Naive thymus-derived CD4-positive, alpha-beta T cell (primary cell): Measurements from ENCODE around the gene PLS3. TPM values are rescaled to one million over a fixed set of nuclear protein-coding genes. Genes with fewer than 3 reads are reported as not detected.
"Not testable (repeated sequence)": the region's sequence is repeated elsewhere in the genome, so short reads cannot be mapped to it uniquely, and the experiment has no call there.

ENCODE experiments used
- ATAC-seq: fragments of 150-1000 bp; cut with Tn5 transposase; 2 replicates; pipeline ENCODE4 v1.10.0; 2021; ENCODE audit warnings: mild to moderate bottlenecking, moderate library complexity
- CTCF ChIA-PET: fragments of 350-600 bp; sonication (Branson Sonifier 250); formaldehyde crosslinking; loops from one replicate; lab custom pipeline; 2021; ENCODE audit warnings: antibody characterized with exemption; lab: Charles Lee
- POLR2A ChIA-PET: fragments of 350-600 bp; sonication (Branson Sonifier 250); formaldehyde crosslinking; loops from one replicate; lab custom pipeline; 2021; ENCODE audit warnings: antibody characterized with exemption, inconsistent platforms; lab: Charles Lee
- DNase-seq, 9 donors: peaks; one replicate each; pipeline versions ENCODE4 v3.0.0 to v3.0.0-alpha.2; 2020 to 2022; ENCODE audit warnings: mixed read lengths in 1 of 9
- H3K27ac ChIP-seq: one replicate; pipeline ENCODE4 v1.7.0; 2013; ENCODE audit warnings: mild to moderate bottlenecking, low read depth, low read length, moderate library complexity
- H3K27me3 ChIP-seq, 2 donors: one replicate each; pipeline ENCODE4 v1.7.0; 2013; ENCODE audit warnings: low read length in 2 of 2, mild to moderate bottlenecking in 2 of 2, moderate library complexity in 2 of 2; ENCODE audit not compliant: control insufficient read depth in 2 of 2, insufficient read depth in 2 of 2
- H3K36me3 ChIP-seq, 3 experiments: 1 replicate in 2 of 3; 2 replicates in 1 of 3; pipeline ENCODE4 v1.7.0; 2013; ENCODE audit warnings: low read length in 3 of 3, mild to moderate bottlenecking in 3 of 3, moderate library complexity in 1 of 3; ENCODE audit not compliant: insufficient read depth in 3 of 3, control insufficient read depth in 2 of 3
- H3K4me1 ChIP-seq, 2 donors: one replicate each; pipeline ENCODE4 v1.7.0; 2013; ENCODE audit warnings: low read length in 2 of 2, mild to moderate bottlenecking in 2 of 2, moderate library complexity in 1 of 2; ENCODE audit not compliant: control insufficient read depth in 2 of 2, insufficient read depth in 2 of 2
- H3K4me3 ChIP-seq: 2 replicates; pipeline ENCODE4 v1.7.0; 2013; ENCODE audit warnings: mild to moderate bottlenecking, low read length
- H3K9me3 ChIP-seq, 3 experiments: 1 replicate in 2 of 3; 2 replicates in 1 of 3; pipeline ENCODE4 v1.7.0; 2013; ENCODE audit warnings: low read length in 3 of 3; ENCODE audit not compliant: control insufficient read depth in 2 of 3
- H3K27ac Mint-ChIP-seq, 9 donors: one replicate each; pipeline ENCODE4 v1.8.0; 2020 to 2022; ENCODE audit warnings: mixed read lengths in 9 of 9, mild to moderate bottlenecking in 8 of 9, moderate library complexity in 5 of 9, inconsistent platforms in 2 of 9
- H3K27me3 Mint-ChIP-seq, 5 donors: one replicate each; pipeline ENCODE4 v1.8.0; 2021 to 2022; ENCODE audit warnings: mixed read lengths in 5 of 5, mild to moderate bottlenecking in 1 of 5
- H3K36me3 Mint-ChIP-seq, 5 donors: one replicate each; pipeline ENCODE4 v1.8.0; 2020 to 2022; ENCODE audit warnings: mixed read lengths in 5 of 5, mild to moderate bottlenecking in 3 of 5, inconsistent platforms in 1 of 5
- H3K4me1 Mint-ChIP-seq, 7 donors: one replicate each; pipeline ENCODE4 v1.8.0; 2020 to 2022; ENCODE audit warnings: mixed read lengths in 7 of 7, mild to moderate bottlenecking in 3 of 7, inconsistent platforms in 1 of 7
- H3K4me3 Mint-ChIP-seq, 10 donors: one replicate each; pipeline ENCODE4 v1.8.0; 2020 to 2022; ENCODE audit warnings: mild to moderate bottlenecking in 10 of 10, mixed read lengths in 10 of 10, moderate library complexity in 6 of 10, inconsistent platforms in 2 of 10
- H3K9me3 Mint-ChIP-seq, 11 donors: one replicate each; pipeline ENCODE4 v1.8.0; 2020 to 2022; ENCODE audit warnings: mixed read lengths in 11 of 11, mild to moderate bottlenecking in 4 of 11, inconsistent platforms in 1 of 11, moderate library complexity in 1 of 11
- intact Hi-C, 2 donors: fragments of 100-400 bp; cut with micrococcal nuclease; formaldehyde crosslinking; loops; one replicate each; pipeline ENCODE4 v1.15.1; 2023
- polyA plus RNA-seq, 2 donors: library from polyadenylated mRNA; unstranded; fragments of 300-500 nt; fragmentation: Illumina TruSeq; gene quantifications; one replicate each; pipeline ENCODE4 v1.2.3, GENCODE V29; 2021
- total RNA-seq, 6 experiments: library from RNA in 5 of 6; stranded (reverse) in 5 of 6; gene quantifications; 1 replicate in 5 of 6; 2 replicates in 1 of 6; pipeline ENCODE4 v1.2.3 and lab custom pipeline; 2021 to 2026

PLS3 gene
- total and polyA plus RNA-seq, 7 experiments from 2014 or later, result 0.16 to 2.4 (median 0.27) TPM; not detected in 4

- no peaks in the 10 kb centered on the region for H3K27me3 Mint-ChIP-seq
- CTCF ChIA-PET, result no interaction called here
These were observed 27.5 kb upstream of the PLS3 start for GRCh38 chrX:115533485-115533884.

GRCh38 chrX:115534383-115534782, 26.6 kb upstream of the PLS3 start:
- Histone ChIP-seq H3K4me3 (no peak overlapping the region), H3K27ac (no peak overlapping the region), H3K36me3 (no peaks in the 10 kb centered on the region), H3K4me1 (no peaks in the 10 kb centered on the region), H3K9me3 (no peaks in the 10 kb centered on the region), H3K27me3 (no peaks in the 10 kb centered on the region)
- ChIA-PET CTCF (no interaction called here), POLR2A (no interaction called here)
- H3K36me3 Mint-ChIP-seq, result no peaks in the 10 kb centered on the region
- no peak for DNase-seq
- intact Hi-C loops, result no loop called here
- no peaks in the 10 kb centered on the region for H3K27me3 Mint-ChIP-seq
- H3K27ac Mint-ChIP-seq, result no peak overlapping the region
- H3K9me3 Mint-ChIP-seq, result no peaks in the 10 kb centered on the region
- H3K4me1 Mint-ChIP-seq, result no peaks in the 10 kb centered on the region
- H3K4me3 Mint-ChIP-seq, result no peak overlapping the region
- no peak for ATAC-seq

More at GRCh38 chrX:115533485-115533884, 27.5 kb upstream of the PLS3 start:
- Mint-ChIP-seq H3K36me3 (no peaks in the 10 kb centered on the region), H3K9me3 (no peaks in the 10 kb centered on the region), H3K4me3 (no peak overlapping the region), H3K4me1 (no peaks in the 10 kb centered on the region), H3K27ac (no peak overlapping the region)
- no peaks in the 10 kb centered on the region for H3K4me1 ChIP-seq
- H3K36me3 ChIP-seq, result no peaks in the 10 kb centered on the region
- POLR2A ChIA-PET, result no interaction called here
- no peaks in the 10 kb centered on the region for H3K9me3 ChIP-seq
- no peak overlapping the region for H3K4me3 ChIP-seq
- DNase-seq (no peak), ATAC-seq (no peak)
- no peak overlapping the region for H3K27ac ChIP-seq
- no peaks in the 10 kb centered on the region for H3K27me3 ChIP-seq
- intact Hi-C loops, result no loop called here

GRCh38 chrX:115535421-115535820, 25.6 kb upstream of the PLS3 start:
- H3K9me3 ChIP-seq, result no peaks in the 10 kb centered on the region
- H3K4me1 ChIP-seq, result no peaks in the 10 kb centered on the region
- POLR2A ChIA-PET, result no interaction called here
- H3K27ac Mint-ChIP-seq, result no peak overlapping the region
- no peaks in the 10 kb centered on the region for H3K9me3 Mint-ChIP-seq
- H3K4me1 Mint-ChIP-seq, result no peaks in the 10 kb centered on the region
- H3K36me3 ChIP-seq, result no peaks in the 10 kb centered on the region
- H3K27me3 ChIP-seq, result no peaks in the 10 kb centered on the region
- H3K4me3 ChIP-seq, result no peak overlapping the region
- H3K27ac ChIP-seq, result no peak overlapping the region
- ATAC-seq, result no peak
- H3K27me3 Mint-ChIP-seq, result no peaks in the 10 kb centered on the region
- H3K4me3 Mint-ChIP-seq, result no peak overlapping the region
- DNase-seq, result no peak
- no peaks in the 10 kb centered on the region for H3K36me3 Mint-ChIP-seq
- intact Hi-C loops, result no loop called here
- CTCF ChIA-PET, result no interaction called here

- intact Hi-C loops, result no loop called here
- Mint-ChIP-seq H3K4me1 (no peaks in the 10 kb centered on the region), H3K4me3 (no peak overlapping the region), H3K27ac (no peak overlapping the region), H3K27me3 (no peaks in the 10 kb centered on the region), H3K9me3 (no peaks in the 10 kb centered on the region), H3K36me3 (no peaks in the 10 kb centered on the region)
- CTCF ChIA-PET, result no interaction called here
- Histone ChIP-seq H3K4me1 (no peaks in the 10 kb centered on the region), H3K27ac (no peak overlapping the region), H3K27me3 (no peaks in the 10 kb centered on the region), H3K4me3 (no peak overlapping the region), H3K9me3 (no peaks in the 10 kb centered on the region), H3K36me3 (no peaks in the 10 kb centered on the region)
- POLR2A ChIA-PET, result no interaction called here
- ATAC-seq (no peak), DNase-seq (no peak)
These were observed 25.1 kb upstream of the PLS3 start for GRCh38 chrX:115535844-115536243.

- no peaks in the 10 kb centered on the region for H3K9me3 Mint-ChIP-seq
- no peaks in the 10 kb centered on the region for H3K4me1 Mint-ChIP-seq
- Histone ChIP-seq H3K27ac (no peak overlapping the region), H3K4me1 (no peaks in the 10 kb centered on the region), H3K27me3 (no peaks in the 10 kb centered on the region), H3K4me3 (no peak overlapping the region), H3K9me3 (no peaks in the 10 kb centered on the region), H3K36me3 (no peaks in the 10 kb centered on the region)
- ATAC-seq (no peak), DNase-seq (no peak)
- ChIA-PET CTCF (no interaction called here), POLR2A (no interaction called here)
- H3K36me3 Mint-ChIP-seq, result no peaks in the 10 kb centered on the region
- no peaks in the 10 kb centered on the region for H3K27me3 Mint-ChIP-seq
- H3K27ac Mint-ChIP-seq, result no peak overlapping the region
- H3K4me3 Mint-ChIP-seq, result no peak overlapping the region
- intact Hi-C loops, result no loop called here
These were observed 21.1 kb upstream of the PLS3 start for GRCh38 chrX:115539841-115540240.

- H3K4me1 Mint-ChIP-seq, H3K4me3 Mint-ChIP-seq, H3K27me3 ChIP-seq, H3K4me1 ChIP-seq, H3K9me3 ChIP-seq, H3K4me3 ChIP-seq, H3K27me3 Mint-ChIP-seq, ATAC-seq, H3K36me3 Mint-ChIP-seq, H3K27ac ChIP-seq, DNase-seq, POLR2A ChIA-PET, H3K36me3 ChIP-seq, H3K9me3 Mint-ChIP-seq, H3K27ac Mint-ChIP-seq, CTCF ChIA-PET, intact Hi-C loops: not testable (repeated sequence)
These were observed 19.9 kb upstream of the PLS3 start for GRCh38 chrX:115541045-115541444.

- intact Hi-C loops, result no loop called here
- no peaks in the 10 kb centered on the region for H3K27me3 Mint-ChIP-seq
- H3K4me1 Mint-ChIP-seq, result no peaks in the 10 kb centered on the region
- no peaks in the 10 kb centered on the region for H3K36me3 Mint-ChIP-seq
- DNase-seq (no peak), ATAC-seq (no peak)
- peaks cover 0 to 1% (median 0%) of the 10 kb centered on the region in 11 donors for H3K9me3 Mint-ChIP-seq
- Histone ChIP-seq H3K9me3 (no peaks in the 10 kb centered on the region), H3K27ac (no peak overlapping the region), H3K4me1 (no peaks in the 10 kb centered on the region), H3K36me3 (no peaks in the 10 kb centered on the region), H3K27me3 (no peaks in the 10 kb centered on the region), H3K4me3 (no peak overlapping the region)
- no peak overlapping the region for H3K4me3 Mint-ChIP-seq
- no peak overlapping the region for H3K27ac Mint-ChIP-seq
- ChIA-PET CTCF (no interaction called here), POLR2A (no interaction called here)
These were observed 13.5 kb upstream of the PLS3 start for GRCh38 chrX:115547448-115547847.
